HUES6 (cell line): ENCODE measurements around the gene GNG13.
"Not testable (repeated sequence)": the region's sequence is repeated elsewhere in the genome, so short reads cannot be mapped to it uniquely, and the experiment has no call there.

Source experiments
- H3K27ac ChIP-seq: 2 replicates; pipeline ENCODE4 v1.7.0; 2013; ENCODE audit warnings: low read depth, mild to moderate bottlenecking, low read length, inconsistent platforms
- H3K27me3 ChIP-seq: 2 replicates; pipeline ENCODE4 v1.6.1; 2013; ENCODE audit warnings: low read length; ENCODE audit not compliant: control insufficient read depth, insufficient read depth
- H3K36me3 ChIP-seq: 2 replicates; pipeline ENCODE4 v1.6.1; 2013; ENCODE audit warnings: low read length; ENCODE audit not compliant: control insufficient read depth, insufficient read depth
- H3K4me1 ChIP-seq: 2 replicates; pipeline ENCODE4 v1.6.1; 2013; ENCODE audit warnings: low read length; ENCODE audit not compliant: control insufficient read depth, insufficient read depth
- H3K4me3 ChIP-seq: 2 replicates; pipeline ENCODE4 v1.5.1; 2013; ENCODE audit warnings: low read depth, low read length
- H3K9ac ChIP-seq: one replicate; pipeline ENCODE4 v1.6.1; 2013; ENCODE audit warnings: mild to moderate bottlenecking, low read length
- H3K9me3 ChIP-seq: 2 replicates; pipeline ENCODE4 v1.6.1; 2013; ENCODE audit warnings: low read depth, low read length; ENCODE audit not compliant: control insufficient read depth, insufficient read depth

GNG13 gene

GRCh38 chr16:782766-783403 lies 17.6 kb downstream of the GNG13 start:
- H3K9me3 ChIP-seq, result no peaks in the 10 kb centered on the region
- H3K27me3 ChIP-seq, result no peaks in the 10 kb centered on the region
- H3K9ac ChIP-seq, result no peak overlapping the region
- H3K4me3 ChIP-seq, result no peak overlapping the region
- H3K4me1 ChIP-seq, result no peaks in the 10 kb centered on the region; the same call in 1 of the 2 replicates
- no peak overlapping the region for H3K27ac ChIP-seq
- H3K36me3 ChIP-seq, result peaks cover 15% of the 10 kb centered on the region

- Histone ChIP-seq H3K4me1 (no peaks in the 10 kb centered on the region; the same call in 1 of the 2 replicates), H3K9ac (no peak overlapping the region), H3K27me3 (no peaks in the 10 kb centered on the region), H3K9me3 (no peaks in the 10 kb centered on the region), H3K27ac (no peak overlapping the region), H3K4me3 (no peak overlapping the region), H3K36me3 (peaks cover 15% of the 10 kb centered on the region)
These were observed 18.3 kb downstream of the GNG13 start for GRCh38 chr16:782258-782657.

- no peak overlapping the region for H3K4me3 ChIP-seq
- H3K9me3 ChIP-seq, result no peaks in the 10 kb centered on the region
- no peaks in the 10 kb centered on the region for H3K27me3 ChIP-seq
- peaks cover 12% of the 10 kb centered on the region for H3K36me3 ChIP-seq
- H3K9ac ChIP-seq, result no peak overlapping the region
- no peaks in the 10 kb centered on the region for H3K4me1 ChIP-seq
- no peak overlapping the region for H3K27ac ChIP-seq
These were observed 19.1 kb downstream of the GNG13 start for GRCh38 chr16:781346-782010.

- Histone ChIP-seq H3K9me3 (no peaks in the 10 kb centered on the region), H3K4me1 (no peaks in the 10 kb centered on the region), H3K27ac (no peak overlapping the region), H3K27me3 (no peaks in the 10 kb centered on the region), H3K9ac (no peak overlapping the region), H3K36me3 (0 out of 2 replicates have a peak, but pooled peaks cover 4% of the 10 kb centered on the region), H3K4me3 (no peak overlapping the region)
These were observed 20.2 kb downstream of the GNG13 start for GRCh38 chr16:780296-780695.

GRCh38 chr16:779561-779960 lies 21.0 kb downstream of the GNG13 start:
- Histone ChIP-seq H3K9ac (no peak overlapping the region), H3K4me1 (no peaks in the 10 kb centered on the region), H3K27ac (no peak overlapping the region), H3K9me3 (no peaks in the 10 kb centered on the region), H3K27me3 (no peaks in the 10 kb centered on the region), H3K36me3 (no peaks in the 10 kb centered on the region), H3K4me3 (no peak overlapping the region)

- H3K27me3 ChIP-seq, result no peaks in the 10 kb centered on the region
- no peak overlapping the region for H3K27ac ChIP-seq
- no peak overlapping the region for H3K4me3 ChIP-seq
- H3K4me1 ChIP-seq, result no peaks in the 10 kb centered on the region
- no peaks in the 10 kb centered on the region for H3K36me3 ChIP-seq
- no peaks in the 10 kb centered on the region for H3K9me3 ChIP-seq
- H3K9ac ChIP-seq, result no peak overlapping the region
These were observed 21.5 kb downstream of the GNG13 start for GRCh38 chr16:778909-779527.

GRCh38 chr16:778447-778846 lies 22.1 kb downstream of the GNG13 start:
- Histone ChIP-seq H3K4me1 (no peaks in the 10 kb centered on the region), H3K36me3 (no peaks in the 10 kb centered on the region), H3K9ac (no peak overlapping the region), H3K27me3 (no peaks in the 10 kb centered on the region), H3K4me3 (no peak overlapping the region), H3K9me3 (no peaks in the 10 kb centered on the region), H3K27ac (no peak overlapping the region)

GRCh38 chr16:777826-778225 lies 22.7 kb downstream of the GNG13 start:
- Histone ChIP-seq H3K27ac (no peak overlapping the region), H3K9ac (no peak overlapping the region), H3K4me3 (no peak overlapping the region), H3K27me3 (no peaks in the 10 kb centered on the region), H3K36me3 (no peaks in the 10 kb centered on the region), H3K4me1 (no peaks in the 10 kb centered on the region), H3K9me3 (no peaks in the 10 kb centered on the region)

- H3K27ac ChIP-seq, result no peak overlapping the region
- no peaks in the 10 kb centered on the region for H3K27me3 ChIP-seq
These were observed 23.7 kb downstream of the GNG13 start for GRCh38 chr16:776824-777223.

GRCh38 chr16:776298-776697 lies 24.2 kb downstream of the GNG13 start:
- not testable (repeated sequence) for H3K36me3 ChIP-seq, H3K4me1 ChIP-seq, H3K9ac ChIP-seq, H3K9me3 ChIP-seq, H3K4me3 ChIP-seq, H3K27me3 ChIP-seq, H3K27ac ChIP-seq

More at GRCh38 chr16:776824-777223, 23.7 kb downstream of the GNG13 start:
- Histone ChIP-seq H3K9ac (no peak overlapping the region), H3K4me1 (no peaks in the 10 kb centered on the region), H3K4me3 (no peak overlapping the region), H3K9me3 (no peaks in the 10 kb centered on the region), H3K36me3 (no peaks in the 10 kb centered on the region)

GRCh38 chr16:775236-775796 lies 25.2 kb downstream of the GNG13 start:
- Histone ChIP-seq H3K9ac (no peak overlapping the region), H3K9me3 (no peaks in the 10 kb centered on the region), H3K36me3 (no peaks in the 10 kb centered on the region), H3K4me1 (no peaks in the 10 kb centered on the region), H3K4me3 (no peak overlapping the region), H3K27me3 (no peaks in the 10 kb centered on the region), H3K27ac (no peak overlapping the region)
